ENCODE data around the gene PRR23C.
"Not testable (repeated sequence)": the region's sequence is repeated elsewhere in the genome, so short reads cannot be mapped to it uniquely, and the experiment has no call there.

PRR23C gene

GRCh38 chr3:139044366-139045210 is at the start of gene PRR23C:
PRR23C (minus strand) TSS chr3:139044892; CDS start chr3:139044620, 272 bp downstream.
- no peak for DNase-seq

GRCh38 chr3:139093840-139094239 is 49.1 kb upstream of the PRR23C start:
- no peak for DNase-seq

DNA sequence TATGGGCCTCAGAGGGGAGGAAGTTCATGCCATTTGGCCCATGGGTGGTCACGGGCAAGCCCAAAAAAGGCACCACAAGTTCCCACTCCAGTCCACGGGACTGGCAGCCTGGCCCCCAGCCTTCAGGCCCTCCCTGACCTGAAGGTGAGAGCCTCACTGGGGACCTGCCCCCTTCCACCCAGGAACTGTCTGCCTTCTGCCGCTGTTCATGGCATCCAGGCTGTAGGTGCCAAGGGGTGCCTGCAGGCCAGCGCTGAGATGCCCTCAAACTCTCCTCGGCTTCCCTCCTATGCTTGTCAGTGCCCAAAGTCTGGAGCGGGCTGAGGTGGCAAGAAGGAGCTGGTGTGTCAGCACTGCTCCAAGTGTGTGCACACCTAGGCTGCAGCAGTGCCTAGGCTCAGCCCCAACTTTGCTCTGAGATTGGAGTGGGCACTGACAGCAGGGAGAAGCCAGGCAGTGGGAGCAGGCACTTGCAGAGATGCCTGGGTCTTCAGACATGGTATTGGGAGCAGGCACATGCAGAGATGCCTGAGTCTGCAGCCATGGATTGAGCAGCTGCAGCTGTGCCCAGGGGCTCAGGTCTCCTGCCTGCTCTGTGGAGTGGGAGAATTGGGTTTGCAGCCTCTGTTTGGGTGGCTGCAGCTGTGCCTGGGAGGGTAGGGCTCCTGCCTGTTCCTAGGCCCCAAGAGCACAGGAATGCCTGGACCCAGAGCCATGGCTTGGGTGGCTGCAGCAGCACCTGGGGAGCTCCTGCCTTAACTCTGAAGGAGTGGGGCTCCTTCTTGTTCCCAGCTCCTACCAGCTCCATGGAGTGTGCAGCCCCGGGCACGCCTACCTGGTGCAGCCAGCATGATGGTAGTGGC is 44.0 kb upstream of the PRR23C start:
- no peak for DNase-seq

GRCh38 chr3:139087621-139088020 is 42.9 kb upstream of the PRR23C start:
- DNase-seq, result no peak

DNA sequence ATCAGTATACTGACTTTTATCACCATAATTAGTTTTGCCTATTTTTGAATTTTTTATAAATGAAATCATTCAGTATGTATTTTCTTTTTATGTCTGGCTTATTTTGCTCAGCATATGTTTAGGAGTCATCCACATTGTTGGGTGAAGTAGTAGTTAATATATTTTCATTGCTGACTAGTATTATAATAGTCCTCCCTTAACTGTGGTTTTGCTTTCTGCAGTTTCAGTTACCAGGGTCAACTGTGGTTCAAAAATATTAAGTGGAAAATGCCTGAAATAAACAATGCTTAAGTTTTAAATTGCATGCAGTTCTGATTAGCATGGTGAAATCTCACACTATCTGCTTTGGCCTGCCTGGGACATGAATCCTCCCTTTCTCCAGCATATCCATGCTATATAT is 39.5 kb upstream of the PRR23C start:
- no peak for DNase-seq

DNA sequence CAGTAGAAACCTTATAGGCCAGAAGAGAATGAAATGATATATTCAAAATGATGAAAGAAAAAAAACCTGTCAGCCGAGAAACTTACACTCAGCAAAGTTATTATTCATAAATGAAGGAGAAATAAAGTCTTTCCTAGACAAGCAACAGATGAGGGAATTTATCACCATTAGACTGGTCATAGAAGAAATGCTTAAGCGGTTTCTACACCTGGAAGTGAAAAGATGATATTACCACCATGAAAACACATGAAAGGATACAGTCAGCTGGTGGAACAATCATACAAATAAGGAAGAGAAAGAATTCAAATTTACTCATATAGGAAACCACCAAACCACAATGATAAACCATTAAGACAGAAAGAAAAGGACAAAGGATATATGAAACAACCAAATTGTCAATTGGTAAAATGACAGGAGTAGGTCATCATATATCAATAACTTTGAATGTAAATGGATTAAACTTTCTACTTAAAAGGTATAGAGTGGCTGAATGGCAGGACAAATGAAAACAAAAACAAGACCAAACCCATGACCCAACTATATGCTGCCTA is 29.9 kb upstream of the PRR23C start:
- no peak for DNase-seq

DNA sequence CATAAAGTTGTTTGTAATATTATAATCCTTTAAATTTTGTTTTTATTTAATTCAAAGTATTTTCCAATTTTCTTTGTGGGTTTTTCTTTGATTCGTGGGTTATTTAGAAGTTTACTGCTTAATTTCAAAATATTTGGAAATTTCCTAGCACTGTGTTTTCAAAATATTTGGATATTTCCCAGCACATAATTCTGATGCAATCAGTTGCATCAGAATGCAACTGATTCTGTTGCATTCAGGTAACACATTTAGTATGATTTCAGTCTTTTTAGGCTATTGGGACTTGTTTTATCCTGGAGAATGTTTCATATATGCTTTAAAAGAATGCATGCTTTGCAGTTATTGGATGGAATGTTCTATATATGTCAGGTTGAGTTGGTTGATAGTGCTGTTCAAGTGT is 18.2 kb upstream of the PRR23C start:
- DNase-seq, result no peak

DNA sequence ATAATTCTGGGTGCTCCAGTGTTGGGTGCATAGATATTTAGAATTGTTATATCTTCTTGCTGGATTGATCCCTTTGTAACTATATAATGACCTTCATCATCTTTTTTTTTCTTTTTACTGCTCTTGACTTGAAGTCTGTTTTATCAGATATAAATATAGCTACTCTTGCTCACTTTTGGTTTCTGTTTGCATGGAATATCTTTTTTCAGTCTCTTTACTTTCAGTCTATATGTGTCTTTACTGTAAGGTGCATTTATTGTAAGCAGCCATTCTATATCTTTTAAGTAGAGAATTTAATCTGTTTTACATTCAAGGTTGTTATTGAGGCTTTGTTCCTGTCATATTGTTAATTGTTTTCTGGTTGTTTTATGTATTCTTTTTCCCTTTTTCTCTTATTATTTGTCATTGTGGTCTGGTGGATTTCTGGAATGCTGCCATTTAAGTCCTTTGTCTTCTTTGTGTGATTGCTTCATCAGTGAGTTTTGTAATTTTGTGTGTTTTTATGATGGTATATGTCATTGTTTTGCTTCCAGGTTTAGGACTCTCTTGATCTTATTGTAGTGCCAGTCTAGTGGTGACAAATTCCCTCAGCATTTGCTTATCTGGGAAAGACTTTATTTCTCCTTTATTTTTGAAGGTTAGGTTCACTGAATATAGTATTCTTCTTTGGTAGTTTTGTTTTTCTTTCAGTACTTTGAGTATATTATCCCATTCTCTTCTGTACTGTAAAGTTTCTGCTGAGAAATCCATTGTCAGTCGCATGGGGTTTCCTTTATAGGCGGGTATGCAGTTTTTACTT is 8.3 kb upstream of the PRR23C start:
- no peak for DNase-seq

DNA sequence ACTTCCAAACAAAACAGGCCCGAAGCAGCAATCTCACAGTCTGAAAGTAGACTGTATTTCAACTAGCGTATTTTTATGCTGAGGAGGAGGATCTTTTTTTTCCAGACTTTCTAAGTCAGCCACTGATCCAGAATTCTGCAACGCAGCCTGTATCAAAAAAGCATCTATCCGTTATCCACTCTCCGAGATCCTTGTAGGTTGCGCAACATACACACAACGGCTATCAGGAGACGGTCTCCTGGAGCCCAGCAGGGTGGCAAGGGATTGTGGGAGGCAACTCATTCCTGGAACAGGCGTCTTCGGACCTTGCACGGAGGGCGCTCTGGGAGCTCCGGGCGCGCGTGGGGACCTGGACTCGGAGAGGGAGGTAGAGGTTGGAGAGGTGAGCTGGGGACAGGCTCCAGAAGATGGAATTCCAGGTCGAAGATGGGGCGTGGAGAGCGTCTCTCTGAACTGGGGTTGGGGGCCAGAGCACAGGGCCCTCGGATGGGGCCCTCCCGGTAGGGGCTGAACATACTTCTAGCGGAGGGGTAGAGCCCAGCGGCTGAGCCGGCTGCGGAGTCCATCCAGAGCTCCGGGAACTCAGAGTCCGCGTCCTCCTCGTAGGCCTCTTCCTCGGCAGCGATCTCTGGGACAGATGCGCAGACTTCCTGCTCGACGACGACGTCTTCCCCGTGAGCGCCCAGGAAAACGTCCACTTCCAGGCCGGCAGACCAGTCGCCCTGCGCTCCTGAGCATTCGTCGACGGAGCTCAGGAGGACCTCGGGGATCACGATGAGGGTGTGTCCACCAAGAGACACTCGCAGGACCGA is 932 bp downstream of the PRR23C start:
- DNase-seq, result no peak

- DNase-seq, result no peak
Measured at GRCh38 chr3:139037478-139037877, 7.2 kb downstream of the PRR23C start.

- DNase-seq, result no peak
Measured at GRCh38 chr3:139032326-139033002, 12.2 kb downstream of the PRR23C start.

DNA sequence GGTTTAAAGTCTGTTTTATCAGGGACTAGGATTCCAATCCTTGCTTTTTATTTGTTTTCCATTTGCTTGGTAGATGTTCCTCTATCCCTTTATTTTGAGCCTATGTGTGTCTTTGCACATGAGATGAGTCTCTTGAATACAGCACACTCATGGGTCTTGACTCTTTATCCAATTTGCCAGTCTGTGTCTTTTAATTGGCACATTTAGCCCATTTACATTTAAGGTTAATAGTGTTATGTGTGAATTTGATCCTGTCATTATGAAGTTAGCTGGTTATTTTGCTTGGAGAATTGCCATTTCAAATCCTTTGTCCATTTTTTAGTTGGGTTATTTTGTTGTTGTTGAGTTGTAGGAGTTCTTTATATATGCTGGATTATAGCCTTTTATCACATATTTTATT is 14.1 kb downstream of the PRR23C start:
- DNase-seq, result not testable (repeated sequence)

GRCh38 chr3:139024968-139025367 is 19.7 kb downstream of the PRR23C start:
- no peak for DNase-seq

GRCh38 chr3:139020868-139021234 is 23.8 kb downstream of the PRR23C start, which contains the start of gene PRR23B:
PRR23B (minus strand) TSS chr3:139020926; CDS start chr3:139020661, 265 bp downstream.
- no peak for DNase-seq

GRCh38 chr3:139020036-139020867 is 24.4 kb downstream of the PRR23C start:
- no peak for DNase-seq

GRCh38 chr3:139016430-139017048 is 28.2 kb downstream of the PRR23C start:
- no peak for DNase-seq

DNA sequence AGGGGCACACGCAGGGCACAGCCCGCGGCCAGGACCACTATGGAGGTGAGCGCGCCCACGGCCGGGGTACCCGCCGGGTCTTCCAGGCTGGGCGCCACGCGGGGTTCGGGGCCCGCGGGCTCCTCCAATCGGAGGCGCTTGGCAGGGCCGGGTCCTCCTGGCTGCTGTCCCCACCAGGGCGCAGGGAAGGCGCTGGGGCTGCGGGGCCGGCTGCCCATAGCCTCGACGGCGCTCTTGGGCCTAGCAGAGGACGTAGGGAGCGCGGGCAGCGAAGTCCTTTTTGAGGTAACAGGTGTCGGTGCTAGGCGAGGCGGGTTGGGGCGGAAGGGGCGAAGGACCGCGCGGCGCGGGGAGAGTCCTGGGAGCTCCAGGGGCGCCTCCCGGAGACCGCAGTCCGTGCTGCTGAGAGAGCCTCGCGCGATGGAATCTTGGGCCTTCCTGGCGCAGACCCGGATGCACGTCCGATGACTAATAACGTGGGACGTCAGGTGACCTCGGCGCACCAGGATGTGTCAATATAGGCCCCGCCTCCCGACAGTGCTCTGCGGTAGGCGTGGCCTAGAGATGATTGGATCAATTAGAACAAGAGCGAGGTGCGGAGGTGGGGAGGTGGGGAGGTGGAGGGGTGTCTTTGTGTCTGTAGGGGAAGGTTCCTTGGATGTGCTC is 38.5 kb downstream of the PRR23C start, which contains the start of gene PRR23A:
Gene PRR23A, minus strand, starts transcription at position 218 of the 666 bp plus-strand sequence. Its CDS starts 0 bp downstream, at position 218.
- DNase-seq, result no peak

GRCh38 chr3:139005356-139005993 is 39.2 kb downstream of the PRR23C start:
- DNase-seq, result no peak

GRCh38 chr3:138995706-138996105 is 49.0 kb downstream of the PRR23C start:
- no peak for DNase-seq
